Non-pigmented ciliary epithelial cell (primary cell): Measurements from ENCODE around the gene GRIN2C.
A peak's percentile ranks its signal among the peaks of the same experiment; 100 is the strongest.
"Not testable (repeated sequence)": the region's sequence is repeated elsewhere in the genome, so short reads cannot be mapped to it uniquely, and the experiment has no call there.

Experiments
- DNase-seq: peaks from one replicate; pipeline ENCODE4 v3.0.0-alpha.2; 2010; ENCODE audit warnings: low read depth

GRIN2C gene

DNA sequence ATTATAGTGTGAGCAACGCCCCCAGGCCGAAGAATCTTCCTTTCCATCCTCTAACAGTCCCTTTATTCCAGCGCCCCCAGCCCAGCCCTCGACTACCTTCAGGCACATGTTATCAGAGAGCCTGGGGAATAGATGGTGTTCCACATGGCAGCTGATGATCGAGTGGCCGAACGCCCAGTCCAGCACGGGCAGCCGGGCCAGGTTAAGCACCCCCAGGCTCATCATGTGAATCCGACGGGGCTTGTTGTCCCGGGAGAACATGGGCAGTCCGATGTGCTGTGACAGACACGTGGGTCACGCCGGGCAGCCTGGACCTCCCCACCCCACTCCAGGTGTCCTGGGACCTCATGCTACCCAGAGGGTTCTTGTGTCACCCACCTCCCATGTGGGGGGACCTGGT lies 19.6 kb upstream of the GRIN2C start:
- DNase-seq, result no peak

DNA sequence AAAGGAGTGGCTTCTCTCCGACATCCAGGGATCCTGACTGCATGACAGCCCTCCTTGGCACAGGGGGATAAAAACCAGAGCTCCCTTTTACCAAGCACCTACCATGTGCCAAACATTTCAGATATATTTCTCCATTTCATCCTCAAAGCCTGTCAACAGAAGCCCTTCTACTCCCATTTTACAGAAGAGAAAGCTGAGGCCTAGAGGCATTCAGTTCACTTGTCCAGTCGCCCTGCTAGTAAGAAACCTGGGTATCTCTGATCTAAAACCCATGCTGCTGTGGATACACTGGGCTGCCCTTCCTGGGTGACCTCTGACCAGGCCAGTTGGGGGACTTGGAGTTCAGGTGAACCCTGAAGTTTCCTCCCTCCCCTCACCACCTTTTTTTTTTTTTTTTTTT lies 19.0 kb upstream of the GRIN2C start:
- DNase-seq, result no peak

DNA sequence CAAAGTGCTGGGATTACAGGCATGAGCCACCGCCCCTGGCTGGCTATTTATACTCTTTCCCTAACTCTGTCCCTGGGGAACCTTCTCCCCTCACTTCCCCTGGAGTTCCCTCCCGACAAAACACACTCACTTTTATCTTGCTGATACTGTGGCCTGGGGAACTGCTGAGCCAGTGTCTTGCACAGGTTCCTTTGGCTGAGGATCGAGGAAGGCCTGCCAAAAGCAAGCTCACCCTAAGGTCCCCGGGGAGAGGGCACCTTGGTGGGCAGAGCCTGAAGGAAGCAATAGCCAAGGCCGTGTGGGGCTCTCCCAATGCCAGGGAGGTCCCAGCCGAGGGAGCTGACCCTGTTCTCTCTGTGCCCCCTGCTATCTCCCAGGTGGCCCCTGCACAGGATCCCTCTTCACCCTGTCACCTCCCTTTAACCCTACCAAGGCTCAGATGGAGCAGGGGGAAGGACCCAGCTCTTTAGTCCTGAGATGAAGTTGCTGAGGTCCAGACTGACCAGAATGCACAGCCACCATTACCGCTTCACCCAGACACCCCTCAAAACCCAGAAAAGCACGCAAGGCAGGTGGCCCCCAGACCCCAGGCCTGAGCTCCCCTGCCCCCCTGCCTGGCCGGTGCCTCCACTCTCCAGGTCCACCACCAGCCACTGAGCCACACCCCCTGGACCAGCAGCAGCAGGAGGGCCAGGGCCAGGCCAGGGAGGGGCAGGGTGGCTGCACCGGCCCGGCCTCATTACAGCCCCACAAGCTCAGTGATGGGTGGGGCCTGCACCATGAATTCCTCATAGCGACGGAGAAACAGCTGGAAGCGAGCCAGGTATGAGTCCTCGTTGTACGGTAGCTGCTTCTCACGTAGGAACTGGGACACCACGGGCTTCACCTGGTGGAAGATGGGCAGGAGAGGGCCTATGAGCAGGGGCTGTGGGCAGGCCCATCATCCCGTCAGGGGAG lies 18.2 kb upstream of the GRIN2C start:
- no peak for DNase-seq

DNA sequence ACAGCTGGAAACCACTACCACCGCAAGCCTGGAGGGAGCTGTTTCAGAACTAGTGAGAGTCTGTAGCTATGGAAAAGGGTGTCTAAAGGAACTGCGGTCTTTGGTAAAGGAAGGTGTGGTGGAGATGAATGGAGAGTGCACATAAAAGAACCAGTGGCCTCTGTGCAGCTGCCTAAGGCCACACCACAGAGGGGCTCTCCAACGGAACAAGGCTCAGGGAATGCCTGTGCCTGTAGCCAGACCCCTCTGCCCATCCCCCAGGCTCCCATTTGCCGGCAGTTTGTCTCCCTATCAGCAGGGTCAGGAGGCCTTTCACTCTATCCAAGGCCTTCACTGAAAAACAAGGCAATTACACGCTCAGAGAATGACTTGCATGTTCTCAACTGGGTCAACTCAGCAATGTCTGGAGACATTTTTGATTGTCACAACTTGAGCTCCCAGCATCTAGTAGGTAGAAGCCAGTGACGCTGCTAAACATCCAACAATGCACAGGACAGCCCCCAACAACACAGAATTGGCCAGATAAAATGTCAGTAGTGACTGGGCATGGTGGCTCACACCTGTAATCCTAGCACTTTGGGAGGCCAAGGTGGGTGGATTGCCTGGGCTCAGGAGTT lies 16.4 kb upstream of the GRIN2C start:
- DNase-seq, result no peak

DNA sequence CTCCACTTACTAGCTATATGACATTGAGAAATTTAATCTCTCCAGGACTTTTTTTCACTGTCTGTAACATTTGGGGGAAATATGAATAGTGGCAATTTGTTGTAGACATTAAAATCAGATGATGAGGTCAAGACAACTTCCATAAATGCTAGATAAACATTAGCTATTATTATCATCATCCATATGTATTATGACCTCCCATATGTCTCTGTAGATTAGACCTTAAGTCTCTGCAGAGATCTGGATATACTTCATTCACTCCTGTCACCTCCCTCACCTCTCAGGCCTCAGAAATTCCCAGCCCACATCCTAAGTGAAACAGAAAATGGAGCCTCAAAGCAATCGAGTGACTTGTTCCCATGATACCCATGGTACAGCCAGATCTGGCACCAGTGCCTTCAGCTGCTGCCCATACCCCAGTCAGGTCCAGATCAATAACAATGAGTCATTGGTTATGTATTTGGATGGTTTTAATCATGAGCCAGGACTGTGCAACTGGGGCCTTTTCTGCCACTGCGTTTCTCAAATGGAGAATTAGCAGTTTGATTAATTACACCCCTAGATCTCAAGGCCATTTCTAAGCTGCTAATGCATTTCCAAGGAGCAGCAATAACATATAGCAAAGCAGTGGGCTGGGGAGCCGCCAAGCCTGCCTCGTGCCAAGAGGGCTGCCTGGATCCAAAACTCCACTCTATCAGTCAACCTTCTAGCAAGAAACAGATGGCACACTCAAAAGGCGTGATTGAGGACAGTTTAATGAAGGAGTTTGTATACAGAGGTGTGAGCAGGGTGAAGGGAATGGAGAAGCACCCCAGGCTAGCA lies 15.7 kb upstream of the GRIN2C start:
- DNase-seq, result no peak

DNA sequence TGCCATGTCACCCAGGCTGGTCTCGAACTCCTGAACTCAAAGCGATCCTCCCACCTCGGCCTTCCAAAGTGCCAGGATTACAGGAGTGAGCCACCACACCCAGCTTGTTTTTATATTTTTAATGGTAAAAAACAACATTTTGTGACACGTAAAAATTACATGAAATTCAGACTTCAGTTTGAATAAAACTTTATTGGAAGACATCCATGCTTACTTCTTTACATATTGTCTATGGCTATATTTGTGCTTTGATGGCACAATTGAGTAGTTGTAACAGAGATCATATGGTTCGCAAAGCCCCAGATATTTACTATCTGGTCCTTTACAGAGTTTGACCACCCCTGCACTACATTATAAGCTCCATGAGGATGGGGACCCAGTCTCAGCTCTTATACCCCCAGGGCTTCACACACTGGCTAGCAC lies 14.9 kb upstream of the GRIN2C start:
- DNase-seq, result no peak

DNA sequence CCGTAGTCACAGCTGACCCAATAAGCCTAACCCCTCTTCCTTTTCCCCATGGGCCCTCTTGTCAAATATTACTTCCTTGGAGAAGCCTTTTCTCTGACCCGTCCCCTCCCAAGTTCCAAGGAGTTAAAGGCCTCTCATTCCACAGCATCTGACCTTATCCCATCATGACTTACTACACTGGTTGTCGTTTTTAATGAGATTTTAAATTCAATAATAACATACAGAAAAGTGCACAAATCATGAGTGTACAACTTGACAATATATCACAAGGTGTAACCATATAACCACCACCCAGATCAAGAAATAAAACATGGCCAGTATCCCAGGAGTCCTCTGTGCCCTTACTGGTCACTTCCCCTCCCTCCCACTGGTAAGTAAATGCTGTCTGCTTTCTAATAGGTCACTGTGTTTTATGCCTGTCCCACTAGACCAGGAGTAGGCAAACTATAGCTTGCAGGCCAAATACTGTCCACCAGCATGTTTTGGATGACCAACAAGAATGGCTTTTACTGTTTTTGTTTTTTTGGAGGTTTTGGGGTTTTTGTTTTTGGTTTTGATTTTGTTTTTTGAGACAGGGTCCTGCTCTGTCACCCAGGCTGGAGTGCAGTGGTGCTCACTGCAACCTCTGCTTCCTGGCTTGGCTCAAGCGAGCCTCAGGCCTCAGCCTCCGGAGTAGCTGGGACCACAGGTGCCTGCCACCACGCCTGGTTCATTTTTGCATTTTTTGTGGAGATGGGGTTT lies 14.4 kb upstream of the GRIN2C start:
- DNase-seq, result no peak

DNA sequence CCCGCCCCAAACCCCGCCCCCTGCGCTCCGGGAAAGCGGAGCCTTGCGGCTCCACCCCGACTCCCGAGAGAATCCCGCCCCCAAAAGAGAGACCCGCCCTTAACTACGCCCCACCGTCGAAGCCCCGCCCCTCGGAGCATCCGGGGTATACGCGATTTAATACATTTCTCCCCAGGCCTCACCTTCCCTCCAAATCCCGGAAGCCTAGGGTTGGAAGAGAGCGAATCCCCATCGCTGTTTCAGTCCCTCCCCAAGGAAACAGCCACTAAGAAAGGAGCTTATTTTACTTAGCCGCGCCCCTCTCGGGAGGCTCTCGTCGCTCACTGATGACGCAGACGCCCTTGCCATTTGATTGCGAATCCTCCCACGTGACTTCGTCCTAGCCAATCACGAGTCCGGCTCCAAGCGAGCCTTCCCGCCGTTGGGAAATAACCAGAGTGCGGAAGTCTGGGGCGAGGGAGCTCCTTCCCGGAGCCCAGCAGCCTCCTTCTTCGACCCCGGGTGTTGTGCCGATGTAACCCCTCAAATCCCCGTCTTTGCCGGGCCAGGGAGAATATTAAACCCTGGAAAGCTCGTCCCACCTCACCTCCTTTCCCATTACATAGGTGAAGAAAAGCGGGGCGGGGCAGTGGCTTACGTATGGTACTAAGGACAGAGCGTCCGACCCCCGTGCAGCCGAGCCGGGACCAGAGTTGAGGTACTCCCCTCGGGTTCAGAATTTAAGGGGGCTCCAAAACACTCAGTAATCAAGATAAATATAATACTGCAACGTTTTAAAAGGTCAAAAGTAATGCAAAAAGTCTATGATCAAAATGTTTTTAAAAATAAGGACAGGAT lies 13.6 kb upstream of the GRIN2C start:
- peak; percentile 99 for DNase-seq

DNA sequence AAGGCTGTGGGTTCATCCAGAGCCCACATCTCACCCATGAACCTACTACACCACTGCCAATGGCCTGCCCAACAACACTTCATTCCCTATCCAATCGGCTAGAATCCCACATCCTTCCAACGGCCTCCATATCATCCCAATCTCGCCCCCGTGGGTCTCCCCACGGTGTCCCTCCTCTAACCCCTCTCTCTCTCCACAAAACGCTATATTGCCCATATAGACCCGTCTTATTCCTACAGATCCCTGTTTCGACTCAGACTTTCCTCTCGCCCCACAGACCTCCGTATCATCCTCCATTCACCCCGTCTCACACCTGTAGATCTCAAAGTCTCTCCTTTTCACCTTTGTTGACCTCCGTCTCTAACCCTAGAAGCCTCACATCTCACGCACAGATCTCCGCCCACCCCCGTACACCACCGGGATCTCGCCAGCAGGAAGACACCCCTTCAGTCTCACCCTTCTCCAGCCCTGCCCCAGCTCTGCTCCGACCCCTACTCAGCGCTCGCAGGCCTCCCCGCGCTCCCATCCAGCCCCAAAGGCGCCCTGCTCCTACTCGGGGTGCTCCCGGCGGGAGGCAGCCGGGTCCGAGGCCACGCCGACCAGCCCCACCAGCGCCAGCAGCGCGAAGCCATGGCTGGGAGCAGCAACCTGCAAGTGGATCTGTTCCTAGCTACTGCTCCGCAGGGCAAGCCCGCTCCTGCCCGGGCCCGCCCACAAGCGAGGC lies 12.8 kb upstream of the GRIN2C start, which contains the start of gene FDXR:
Gene FDXR (minus strand): TSS at position 682 of the 724 bp plus-strand sequence. CDS start 50 bp downstream, at position 632.
- no peak for DNase-seq

DNA sequence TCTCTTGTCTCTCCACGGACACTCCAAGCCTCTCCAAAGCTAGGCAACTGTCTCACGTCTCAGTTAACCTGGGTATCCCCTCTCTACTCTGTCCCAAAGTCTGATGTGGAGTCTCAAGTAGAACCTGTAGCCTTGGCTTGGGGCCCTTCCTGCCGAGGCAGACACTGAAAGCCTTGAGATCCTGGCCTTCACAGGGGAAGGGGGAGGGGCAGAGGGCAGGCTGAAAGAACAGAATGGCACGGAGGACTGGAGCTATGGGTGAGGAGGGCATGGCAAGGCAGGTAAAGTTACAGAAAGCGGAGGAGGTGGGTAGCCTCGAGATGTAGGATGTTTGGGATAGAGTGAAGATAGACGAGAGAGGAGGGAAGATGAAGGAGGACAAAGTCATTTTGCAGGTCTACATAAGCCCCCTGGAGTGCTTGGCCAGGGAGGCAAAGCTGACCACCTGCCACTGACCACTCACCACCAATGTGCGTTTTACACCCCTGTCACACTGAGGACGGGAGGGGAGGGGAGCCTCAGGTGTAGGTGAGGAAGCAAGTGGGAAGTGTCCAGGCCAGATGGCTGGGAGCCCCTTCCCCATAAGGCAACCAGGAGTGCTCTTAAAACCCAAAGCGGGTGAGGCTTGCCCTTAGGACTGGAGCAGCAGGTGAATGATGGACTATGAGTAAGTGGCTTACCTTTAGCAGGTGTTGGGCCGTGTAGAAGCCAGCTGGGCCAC lies 11.8 kb upstream of the GRIN2C start:
- no peak for DNase-seq

DNA sequence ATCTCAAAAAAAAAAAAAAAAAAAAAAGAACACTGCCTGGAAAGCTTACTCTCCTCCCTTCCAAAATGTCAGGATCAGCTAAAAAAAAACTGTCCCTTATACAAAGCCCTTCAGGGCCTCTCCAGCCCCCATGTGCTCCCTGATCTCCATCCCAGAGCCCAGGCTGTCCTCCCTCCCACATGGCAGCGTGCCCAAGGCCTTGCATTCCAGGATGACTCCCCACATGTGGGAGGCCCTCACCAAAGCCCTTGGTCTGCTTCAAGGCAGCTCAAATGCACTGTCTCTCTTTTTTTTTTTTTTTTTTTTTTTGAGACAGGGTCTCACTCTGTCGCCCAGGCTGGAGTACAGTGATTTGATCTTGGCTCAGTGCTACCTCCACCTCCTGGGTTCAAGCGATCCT lies 10.8 kb upstream of the GRIN2C start:
- peak; percentile 40 for DNase-seq

DNA sequence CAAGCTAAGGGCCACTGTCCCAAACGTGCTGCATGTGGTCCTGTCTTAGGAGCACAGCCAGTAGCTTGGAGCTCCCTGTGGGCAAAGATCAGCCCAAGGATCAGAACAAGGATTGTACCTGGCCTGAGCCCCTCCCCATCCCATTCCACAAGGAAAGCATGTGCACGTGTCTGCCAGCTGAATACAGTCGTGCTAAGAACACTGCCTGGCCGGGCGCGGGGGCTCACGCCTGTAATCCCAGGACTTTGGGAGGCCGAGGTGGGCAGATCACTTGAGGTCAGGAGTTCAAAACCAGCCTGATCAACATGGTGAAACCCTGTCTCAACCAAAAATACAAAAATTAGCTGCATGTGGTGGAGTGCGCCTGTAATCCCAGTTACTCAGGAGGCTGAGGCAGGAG lies 10.3 kb upstream of the GRIN2C start:
- not testable (repeated sequence) for DNase-seq

DNA sequence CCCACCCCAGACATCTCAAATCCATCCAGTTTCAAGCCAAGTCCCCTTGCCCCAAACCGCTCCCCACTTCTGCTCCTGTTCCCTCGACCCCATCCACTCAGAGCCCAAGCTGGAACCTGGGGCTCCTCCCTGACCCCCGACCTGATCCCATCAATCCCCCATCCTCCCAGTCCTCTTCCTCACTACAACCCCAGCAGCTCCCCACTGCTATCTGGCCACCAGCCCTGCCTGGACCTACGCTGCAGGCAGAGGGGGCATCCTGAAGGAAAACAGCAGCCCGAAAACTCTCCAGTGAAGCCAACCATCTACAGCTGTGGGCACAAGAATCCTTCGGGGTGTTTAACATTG lies 9.2 kb upstream of the GRIN2C start:
- no peak for DNase-seq

DNA sequence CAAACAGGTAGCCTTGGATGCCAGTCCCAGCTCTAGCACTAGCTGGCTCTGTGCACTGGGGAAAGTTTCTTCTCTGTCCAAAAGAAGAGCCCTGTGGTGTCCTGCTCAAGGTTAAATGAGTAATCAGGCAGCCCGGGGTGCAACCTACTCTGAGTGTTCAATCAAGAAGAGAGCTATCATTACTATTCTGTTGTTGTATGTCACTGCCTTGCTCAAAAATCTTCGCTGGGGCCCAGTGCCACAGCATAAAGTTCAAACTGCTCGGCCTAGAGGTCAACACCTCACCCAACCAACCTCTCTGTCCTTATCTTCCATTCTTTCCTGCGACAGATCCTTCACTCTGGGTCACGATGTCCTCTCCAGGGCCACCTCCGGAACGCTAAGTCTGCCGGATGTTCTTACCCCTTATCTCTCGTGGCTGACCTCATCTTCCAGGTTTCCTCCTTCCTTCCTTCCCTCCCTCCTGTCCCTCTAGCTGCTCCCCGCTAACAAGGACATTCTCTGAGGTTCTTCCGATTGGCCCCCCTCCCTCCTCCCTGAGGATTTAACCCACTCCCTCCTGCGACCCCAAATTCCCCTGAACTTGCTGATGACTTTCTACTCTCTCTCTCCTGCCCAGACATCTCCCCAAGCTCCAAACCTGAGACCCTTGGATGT lies 8.7 kb upstream of the GRIN2C start:
- no peak for DNase-seq

DNA sequence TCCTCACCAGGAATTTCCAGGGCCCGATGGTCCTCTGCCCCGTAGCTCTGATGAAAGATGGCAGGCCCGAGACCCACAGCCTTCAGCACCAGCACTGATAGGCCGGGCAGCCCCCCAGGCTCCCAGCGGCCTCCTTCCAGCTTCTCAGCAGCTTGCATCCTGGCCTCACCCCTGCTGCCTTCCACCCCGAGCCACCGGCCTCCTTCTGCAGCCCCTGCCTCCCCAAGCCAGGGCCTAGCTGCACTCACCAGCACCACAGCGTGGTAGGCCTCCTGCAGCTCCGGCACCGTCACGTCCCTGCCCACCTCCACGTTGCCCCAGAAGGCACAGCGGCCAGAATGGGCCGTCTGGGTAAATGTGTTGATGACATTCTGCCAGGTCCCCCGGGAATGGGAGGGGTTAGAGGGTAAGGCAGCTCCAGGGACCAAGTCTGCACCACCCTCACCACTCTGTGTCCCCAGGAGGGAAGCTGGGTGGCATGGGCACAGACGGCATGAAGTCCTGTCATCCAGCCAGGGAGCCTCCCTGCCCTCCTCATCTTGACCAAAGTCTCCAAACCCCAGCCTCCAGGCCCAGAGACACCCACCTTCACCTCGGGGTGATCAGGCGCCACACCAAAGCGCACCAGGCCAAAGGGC lies 6.6 kb upstream of the GRIN2C start:
- DNase-seq, result no peak

DNA sequence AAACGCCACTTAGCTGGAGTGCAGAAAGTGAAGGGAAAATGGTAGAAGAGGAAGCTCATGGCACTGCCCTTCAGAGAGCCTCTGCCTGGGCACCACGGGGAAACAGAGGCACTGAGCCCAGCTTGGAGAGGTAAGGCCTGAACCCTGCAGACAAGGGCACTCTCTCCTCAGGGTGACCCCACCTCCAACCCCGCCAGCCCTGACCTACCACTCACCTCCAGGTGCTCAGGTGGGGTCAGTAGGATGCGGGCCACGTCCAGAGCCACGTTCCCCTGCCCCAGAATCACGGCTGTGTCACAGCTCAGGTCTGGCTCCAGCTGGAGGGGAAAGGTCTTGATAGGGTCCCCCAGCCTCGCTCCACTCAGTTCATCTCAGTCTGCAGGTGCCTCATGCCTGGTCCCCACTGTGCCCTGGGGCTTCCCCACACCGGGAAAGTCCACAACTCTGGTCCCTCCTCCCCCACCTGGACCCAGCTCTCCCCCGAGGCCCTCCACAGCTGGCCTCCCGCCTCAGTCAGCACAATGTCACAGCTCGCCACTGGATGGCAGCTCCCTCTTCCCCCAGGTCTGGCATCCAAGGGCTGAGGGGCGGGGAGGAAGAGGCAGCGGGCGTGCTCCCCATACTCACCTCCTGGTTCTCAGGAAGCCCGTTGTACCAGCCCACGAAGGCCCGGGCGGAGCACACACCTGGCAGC lies 6.0 kb upstream of the GRIN2C start:
- DNase-seq, result no peak

DNA sequence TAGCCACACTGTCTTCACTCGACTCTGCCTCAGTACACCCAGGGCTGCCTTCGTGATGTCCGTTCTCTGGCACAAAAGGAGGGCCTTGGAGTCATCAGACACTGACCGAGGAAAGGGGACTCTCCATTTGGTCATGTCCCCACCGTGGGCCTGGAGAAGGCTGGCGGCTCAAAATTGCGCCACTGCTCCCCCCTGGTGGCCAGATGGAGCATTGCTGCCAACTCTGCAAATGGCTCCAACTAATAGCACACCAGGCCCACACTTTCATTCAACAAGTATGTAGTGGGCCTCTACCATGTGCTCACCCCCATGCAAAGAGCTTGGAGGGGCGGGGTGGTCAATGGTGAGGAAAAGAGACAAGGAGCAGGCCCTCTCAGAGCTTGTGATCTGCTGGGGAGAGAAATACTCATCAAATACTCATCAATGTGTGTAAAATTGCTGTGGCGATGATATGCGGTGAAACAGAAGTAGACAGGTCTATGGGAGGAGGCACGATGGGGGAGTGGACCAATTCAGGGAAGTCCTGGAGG lies 5.2 kb upstream of the GRIN2C start:
- no peak for DNase-seq
